WTC11 (cell line): Measurements from ENCODE around the gene AASDHPPT.

Experiments
- CTCF ChIP-seq: fragments of 200-600 bp; IDR thresholded peaks from 2 replicates; pipeline ENCODE4 v1.8.0; 2022; ENCODE audit warnings: antibody characterized with exemption
- E2F5 ChIP-seq: sonication (generic); formaldehyde crosslinking; IDR thresholded peaks from 2 replicates; pipeline ENCODE4 v1.8.1; 2022; ENCODE audit warnings: mild to moderate bottlenecking, moderate library complexity, missing genetic modification reagents
- ERG ChIP-seq: fragments of 250-450 bp; sonication (Bioruptor Pico); IDR thresholded peaks from 2 replicates; pipeline ENCODE4 v1.8.0; 2021; ENCODE audit warnings: mild to moderate bottlenecking
- ESRRA ChIP-seq: sonication (generic); formaldehyde crosslinking; IDR thresholded peaks from 2 replicates; pipeline ENCODE4 v1.8.1; 2022; ENCODE audit warnings: mild to moderate bottlenecking, missing genetic modification reagents, borderline replicate concordance
- GTF2I ChIP-seq: fragments of 250-450 bp; sonication (Bioruptor Pico); conservative IDR thresholded peaks from 2 replicates; pipeline ENCODE4 v1.4.0; 2021; ENCODE audit warnings: mild to moderate bottlenecking
- HMGXB4 ChIP-seq: sonication (generic); formaldehyde crosslinking; IDR thresholded peaks from 2 replicates; pipeline ENCODE4 v1.8.1; 2023; ENCODE audit warnings: mild to moderate bottlenecking, moderate library complexity, missing genetic modification reagents
- IRF2 ChIP-seq: sonication (generic); formaldehyde crosslinking; IDR thresholded peaks from 2 replicates; pipeline ENCODE4 v1.8.0; 2022; ENCODE audit warnings: low read depth, missing genetic modification reagents, borderline replicate concordance
- JUN ChIP-seq: sonication (generic); formaldehyde crosslinking; IDR thresholded peaks from 2 replicates; pipeline ENCODE4 v1.8.0; 2023; ENCODE audit warnings: mild to moderate bottlenecking, missing genetic modification reagents
- MAX ChIP-seq: sonication (generic); formaldehyde crosslinking; IDR thresholded peaks from 2 replicates; pipeline ENCODE4 v1.8.0; 2022; ENCODE audit warnings: mild to moderate bottlenecking, missing genetic modification reagents
- NFYB ChIP-seq: sonication (generic); formaldehyde crosslinking; conservative IDR thresholded peaks from 2 replicates; pipeline ENCODE4 v1.8.0; 2022; ENCODE audit warnings: low read depth, missing genetic modification reagents
- OVOL2 ChIP-seq: fragments of 250-450 bp; sonication (Bioruptor Pico); IDR thresholded peaks from 2 replicates; pipeline ENCODE4 v1.9.0; 2021; ENCODE audit warnings: mild to moderate bottlenecking, borderline replicate concordance
- USF2 ChIP-seq: sonication (generic); formaldehyde crosslinking; IDR thresholded peaks from 2 replicates; pipeline ENCODE4 v1.8.1; 2023; ENCODE audit warnings: mild to moderate bottlenecking, missing genetic modification reagents, moderate library complexity

- TF ChIP-seq ESRRA (CRISPR knock-in tag) = no peak
- TF ChIP-seq IRF2 (CRISPR knock-in tag) = no peak
- TF ChIP-seq ERG (CRISPR knock-in tag) = no peak
- TF ChIP-seq NFYB (CRISPR knock-in tag) = no peak
- TF ChIP-seq MAX (CRISPR knock-in tag) = no peak
- TF ChIP-seq E2F5 = no peak
- TF ChIP-seq CTCF = no peak
- TF ChIP-seq USF2 (CRISPR knock-in tag) = no peak
- TF ChIP-seq GTF2I (CRISPR knock-in tag) = no peak
- no peak for TF ChIP-seq JUN (CRISPR knock-in tag)
- TF ChIP-seq OVOL2 (CRISPR knock-in tag) = no peak
- no peak for TF ChIP-seq HMGXB4 (CRISPR knock-in tag)
Measured at GRCh38 chr11:106061249-106061784, 16.1 kb upstream of the AASDHPPT start.
